HepG2 (cell line): ENCODE results near the gene SKP2.

ENCODE experiments used
- ATF6 ChIP-seq: sonication (generic); formaldehyde crosslinking; conservative IDR thresholded peaks from 2 replicates; pipeline ENCODE4 v1.4.0; 2020; ENCODE audit warnings: missing genetic modification reagents
- MIER2 ChIP-seq: IDR thresholded peaks from 2 replicates; pipeline ENCODE4 v1.6.1; 2016; ENCODE audit warnings: missing biosample characterization, missing genetic modification reagents
- ZFP36 ChIP-seq: fragments of 150-350 bp; IDR thresholded peaks from 2 replicates; pipeline ENCODE4 v1.6.1; 2018; ENCODE audit warnings: borderline replicate concordance, low read length, low read depth; ENCODE audit not compliant: partially characterized antibody

- no peak for TF ChIP-seq MIER2 (CRISPR knock-in tag)
- no peak for TF ChIP-seq ZFP36
- no peak for TF ChIP-seq ATF6 (CRISPR knock-in tag)
Observed at GRCh38 chr5:36232533-36232932, 80.6 kb downstream of the SKP2 start.
